ENCODE data around the gene TNS3. TPM values are rescaled to one million over a fixed set of nuclear protein-coding genes. Genes with fewer than 3 reads are reported as not detected.

The TNS3 gene
- total and polyA plus RNA-seq, 9 of the 15 experiments (the other 6 are each of a cell fraction or from before 2014, with no cell fraction given) = 0.20 TPM; not detected in 8

GRCh38 chr7:47283497-47284131 lies 298.3 kb downstream of the TNS3 start:
- Histone ChIP-seq H3K9ac (ENCODE audit: insufficient read depth in 1 of 2, low read depth in 2 of 2, low read length in 2 of 2) (no peak overlapping the region), H3K27ac (ENCODE audit: extremely low read depth, low read depth, low read length) (no peak overlapping the region), H3K4me3 (no peak overlapping the region), H3K36me3 (ENCODE audit: control insufficient read depth, insufficient read depth, low read length) (no peaks in the 10 kb centered on the region), H3K79me2 (ENCODE audit: control insufficient read depth, insufficient read depth, low read length) (no peaks in the 10 kb centered on the region), H3K27me3 (ENCODE audit: control insufficient read depth in 2 of 2, insufficient read depth in 2 of 2, low read length in 2 of 2) (peaks cover 0 to 41% of the 10 kb centered on the region in 2 experiments; a peak in 3 of 5 replicates), H4K20me1 (replicated peaks; ENCODE audit: control insufficient read depth, insufficient read depth, low read length) (0 out of 2 replicates have a peak, but pooled peaks cover 3% of the 10 kb centered on the region), H3K4me2 (ENCODE audit: insufficient read depth, low read length) (no peak overlapping the region), H3K4me1 (replicated peaks in 1 of 2; ENCODE audit: control insufficient read depth in 2 of 2, insufficient read depth in 2 of 2, low read length in 2 of 2) (no peaks in the 10 kb centered on the region), H3K9me1 (ENCODE audit: control insufficient read depth, insufficient read depth, low read length) (no peaks in the 10 kb centered on the region), H2AFZ (ENCODE audit: low read depth, low read length) (no peak overlapping the region), H3K9me3 (replicated peaks; ENCODE audit: control insufficient read depth, insufficient read depth, low read depth, low read length) (no peaks in the 10 kb centered on the region)
- TF ChIP-seq ZNF174 (CRISPR knock-in tag; IDR thresholded peaks at IDR 0.05) = no peak
- TF ChIP-seq ZNF668 (CRISPR knock-in tag; IDR thresholded peaks at IDR 0.05) = no peak
- no peak for TF ChIP-seq ZNF407 (IDR thresholded peaks at IDR 0.05; ENCODE audit: low read depth)
- no peak for TF ChIP-seq PCBP1 (IDR thresholded peaks at IDR 0.05; ENCODE audit: low read depth, low read length, poor library complexity, severe bottlenecking)
- TF ChIP-seq SP1 (CRISPR knock-in tag; IDR thresholded peaks at IDR 0.05) = no peak
- ATAC-seq (no peak), DNase-seq (ENCODE audit: extremely low read depth in 1 of 4, low spot score in 3 of 4) (no peak), FAIRE-seq (no peak)
- POLR2A ChIA-PET = interaction anchor here (0.6 kb wide), 1 partner anchor 30 kb away, joined by 3 read pairs; no protein-coding TSS in a partner anchor
- in situ Hi-C loops (cut with MboI) = loop anchor here (10.0 kb wide), 1 partner anchor 541 kb away; no protein-coding TSS in a partner anchor
- BruUV-seq (replicated peaks) = no TSS peak
- intact Hi-C loops (cut with micrococcal nuclease) = no loop called here
- WGBS (ENCODE audit: insufficient coverage, low coverage, missing lambda C conversion rate) = 1% methylated on average over 10 of the region's 10 CpGs
- CTCF ChIA-PET (ENCODE audit: low intra/inter-chr PET ratio) = no interaction called here
